H1 (cell line): ENCODE results near the gene CDHR2.

Source experiments
- CTCF ChIP-seq, 3 experiments: IDR thresholded peaks; 1 replicate in 2 of 3; 2 replicates in 1 of 3; pipeline versions ENCODE4 v1.5.1 to v1.6.1; 2011; ENCODE audit warnings: low read length in 3 of 3, mild to moderate bottlenecking in 3 of 3, inconsistent platforms in 2 of 3, low read depth in 1 of 3, moderate library complexity in 1 of 3; ENCODE audit not compliant: insufficient read depth in 1 of 3; ENCODE audit errors: control extremely low read depth in 1 of 3
- EZH2 ChIP-seq: fragments of 200-600 bp; sonication (generic); IDR thresholded peaks from 2 replicates; pipeline ENCODE4 v1.7.1; 2012; ENCODE audit warnings: low read depth, mild to moderate bottlenecking, moderate library complexity, low read length, inconsistent platforms; ENCODE audit not compliant: severe bottlenecking
- FOSL1 ChIP-seq: IDR thresholded peaks from 2 replicates; pipeline ENCODE4 v1.6.1; 2011; ENCODE audit warnings: mild to moderate bottlenecking, low read depth, low read length, moderate library complexity; ENCODE audit not compliant: insufficient read depth
- GTF2F1 ChIP-seq: IDR thresholded peaks from 2 replicates; pipeline ENCODE4 v1.6.1; 2012; ENCODE audit warnings: low read depth, low read length, improper control_type of control experiment, borderline replicate concordance
- JUN ChIP-seq: IDR thresholded peaks from 2 replicates; pipeline ENCODE4 v1.6.1; 2011; ENCODE audit warnings: low read depth, mild to moderate bottlenecking, improper control_type of control experiment, low read length
- JUND ChIP-seq: IDR thresholded peaks from 2 replicates; pipeline ENCODE4 v1.6.1; 2011; ENCODE audit warnings: mild to moderate bottlenecking, improper control_type of control experiment, low read length
- MAX ChIP-seq: IDR thresholded peaks from 2 replicates; pipeline ENCODE4 v1.6.1; 2012; ENCODE audit warnings: inconsistent platforms
- POLR2A ChIP-seq, 2 experiments: IDR thresholded peaks; 1 replicate in 1 of 2; 2 replicates in 1 of 2; pipeline ENCODE4 v1.6.1; 2011; ENCODE audit warnings: low read depth in 2 of 2, low read length in 2 of 2, mild to moderate bottlenecking in 2 of 2; ENCODE audit errors: control extremely low read depth in 1 of 2
- RAD21 ChIP-seq, 2 experiments: IDR thresholded peaks in 1 of 2; conservative IDR thresholded peaks in 1 of 2; 2 replicates each; pipeline ENCODE4 v1.6.1; 2011; ENCODE audit warnings: low read depth in 2 of 2, low read length in 2 of 2, improper control_type of control experiment in 1 of 2, inconsistent platforms in 1 of 2, mild to moderate bottlenecking in 1 of 2, moderate library complexity in 1 of 2
- TAF7 ChIP-seq: optimal IDR thresholded peaks from 2 replicates; pipeline ENCODE3; 2011; ENCODE audit warnings: low read depth, mild to moderate bottlenecking, inconsistent platforms, low read length, moderate library complexity, borderline replicate concordance
- TBP ChIP-seq: IDR thresholded peaks from 2 replicates; pipeline ENCODE4 v1.6.1; 2011; ENCODE audit warnings: low read depth, low read length, improper control_type of control experiment
- TF ChIP-seq, protein P1 (sequence below): IDR thresholded peaks from 2 replicates; pipeline ENCODE4 v1.6.1; 2011; ENCODE audit warnings: low read depth, mild to moderate bottlenecking, low read length; ENCODE audit not compliant: insufficient read depth

DNA sequence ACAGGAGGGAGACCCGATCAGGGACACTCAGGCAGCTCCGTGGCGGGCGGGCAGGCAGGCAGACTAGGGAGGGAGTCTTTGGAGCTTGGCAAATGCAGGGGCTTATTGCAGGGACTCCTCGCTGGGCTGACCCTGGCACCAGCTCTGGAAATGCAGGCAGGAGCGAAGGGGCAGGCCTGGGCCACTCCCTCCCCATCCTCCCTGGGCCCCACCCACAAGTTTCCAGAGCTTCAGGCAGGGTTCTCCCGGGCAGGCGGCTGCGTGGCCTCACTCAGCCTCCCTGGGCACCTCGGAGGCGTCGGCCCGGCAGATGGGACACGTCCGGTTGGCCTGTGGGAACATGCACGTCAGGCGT lies 20.4 kb upstream of the CDHR2 start:
- no peak for TF ChIP-seq EZH2
- no peak for TF ChIP-seq TBP
- TF ChIP-seq CTCF (IDR thresholded peaks at IDR 0.05; ENCODE audit: control extremely low read depth in 1 of 3, insufficient read depth in 1 of 3, low read depth in 1 of 3, low read length in 3 of 3), result no peak
- TF ChIP-seq, protein P1, sequence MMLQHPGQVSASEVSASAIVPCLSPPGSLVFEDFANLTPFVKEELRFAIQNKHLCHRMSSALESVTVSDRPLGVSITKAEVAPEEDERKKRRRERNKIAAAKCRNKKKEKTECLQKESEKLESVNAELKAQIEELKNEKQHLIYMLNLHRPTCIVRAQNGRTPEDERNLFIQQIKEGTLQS, result no peak
- no peak for TF ChIP-seq MAX
- TF ChIP-seq POLR2A (IDR thresholded peaks at IDR 0.05; ENCODE audit: control extremely low read depth in 1 of 2, low read depth in 2 of 2, low read length in 2 of 2), result no peak
- TF ChIP-seq RAD21 (IDR thresholded peaks at IDR 0.05 in 1 of 2, conservative IDR thresholded peaks at IDR 0.05 in 1 of 2; ENCODE audit: low read depth in 2 of 2, low read length in 2 of 2), result no peak
- TF ChIP-seq JUND, result no peak
- TF ChIP-seq FOSL1, result no peak
- no peak for TF ChIP-seq GTF2F1
- no peak for TF ChIP-seq JUN
- no peak for TF ChIP-seq TAF7
